Measurements from ENCODE around the gene PGA3.

PGA3 gene

GRCh38 chr11:61254403-61255025 lies 51.2 kb downstream of the PGA3 start:
- peak; percentile 29 for DNase-seq

GRCh38 chr11:61256710-61257482 lies 53.6 kb downstream of the PGA3 start:
- DNase-seq: no peak

GRCh38 chr11:61258546-61258945 lies 55.2 kb downstream of the PGA3 start:
- no peak for DNase-seq

- DNase-seq: no peak
Measured at GRCh38 chr11:61259363-61259762, 56.0 kb downstream of the PGA3 start.

Data from NCI-H526 treated with DMSO at 0.1 percent for 48 hours (cell line).